Activated T-cell treated with anti-CD3 and anti-CD28 coated beads, Interleukin-2, amount 50 U/mL, for 24 hours (primary cell): Measurements from ENCODE around the gene ZNF567.
"Not testable (repeated sequence)": the region's sequence is repeated elsewhere in the genome, so short reads cannot be mapped to it uniquely, and the experiment has no call there.

Experiments used
- DNase-seq: peaks from one replicate; pipeline ENCODE4 v3.0.0-alpha.2; 2020
- H3K27ac Mint-ChIP-seq: 2 replicates; pipeline ENCODE4 v1.8.0; 2020; ENCODE audit warnings: mild to moderate bottlenecking, mixed read lengths
- H3K27me3 Mint-ChIP-seq: 2 replicates; pipeline ENCODE4 v1.8.0; 2020; ENCODE audit warnings: mixed read lengths
- H3K36me3 Mint-ChIP-seq: 2 replicates; pipeline ENCODE4 v1.8.0; 2020; ENCODE audit warnings: low read depth, mixed read lengths
- H3K4me1 Mint-ChIP-seq: 2 replicates; pipeline ENCODE4 v1.8.0; 2020; ENCODE audit warnings: low read depth, mixed read lengths
- H3K4me3 Mint-ChIP-seq: 2 replicates; pipeline ENCODE4 v1.8.0; 2020; ENCODE audit warnings: mild to moderate bottlenecking, moderate library complexity, mixed read lengths
- H3K9me3 Mint-ChIP-seq: 2 replicates; pipeline ENCODE4 v1.8.0; 2020; ENCODE audit warnings: mixed read lengths

The ZNF567 gene

DNA sequence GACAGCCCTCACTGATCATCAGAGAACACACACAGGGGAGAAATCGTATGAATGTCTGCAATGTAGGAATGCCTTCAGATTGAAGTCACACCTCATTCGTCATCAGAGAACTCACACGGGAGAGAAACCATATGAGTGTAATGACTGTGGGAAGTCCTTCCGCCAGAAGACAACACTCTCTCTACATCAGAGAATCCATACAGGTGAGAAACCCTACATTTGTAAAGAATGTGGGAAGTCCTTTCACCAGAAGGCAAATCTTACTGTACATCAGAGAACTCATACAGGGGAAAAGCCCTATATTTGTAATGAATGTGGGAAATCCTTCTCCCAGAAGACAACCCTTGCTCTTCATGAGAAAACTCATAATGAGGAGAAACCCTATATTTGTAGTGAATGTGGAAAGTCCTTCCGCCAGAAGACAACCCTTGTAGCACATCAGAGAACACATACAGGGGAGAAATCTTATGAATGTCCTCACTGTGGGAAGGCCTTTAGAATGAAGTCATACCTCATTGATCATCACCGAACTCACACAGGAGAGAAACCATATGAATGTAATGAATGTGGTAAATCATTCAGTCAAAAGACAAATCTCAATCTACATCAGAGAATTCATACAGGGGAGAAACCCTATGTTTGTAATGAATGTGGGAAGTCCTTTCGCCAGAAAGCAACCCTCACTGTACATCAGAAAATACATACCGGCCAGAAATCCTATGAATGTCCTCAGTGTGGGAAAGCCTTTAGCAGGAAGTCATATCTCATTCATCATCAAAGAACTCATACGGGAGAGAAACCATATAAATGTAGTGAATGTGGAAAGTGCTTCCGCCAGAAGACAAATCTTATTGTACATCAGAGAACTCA lies 32.5 kb downstream of the ZNF567 start:
- Mint-ChIP-seq H3K4me1 (no peaks in the 10 kb centered on the region), H3K4me3 (no peak overlapping the region), H3K27me3 (no peaks in the 10 kb centered on the region), H3K36me3 (peaks cover 87% of the 10 kb centered on the region), H3K27ac (no peak overlapping the region), H3K9me3 (peaks cover 49% of the 10 kb centered on the region)
- no peak for DNase-seq

DNA sequence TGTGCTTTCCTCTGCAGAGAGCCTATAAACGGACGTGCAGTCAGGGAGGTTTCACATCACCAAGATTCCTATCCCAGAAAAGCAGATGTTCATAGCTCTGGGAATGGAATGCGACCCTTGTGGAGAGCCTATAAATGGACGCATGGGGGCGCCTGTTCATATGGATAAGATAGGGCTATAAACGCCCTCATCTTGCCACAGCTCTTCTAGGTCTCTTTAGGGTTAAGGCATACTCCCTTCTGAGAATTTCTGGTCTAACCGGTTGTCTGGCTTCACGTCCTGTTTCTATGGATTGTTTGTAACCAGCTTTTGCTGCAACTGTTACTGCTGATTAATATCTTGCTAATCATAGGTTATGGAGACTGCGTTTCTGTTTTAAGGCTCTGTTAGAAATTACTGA lies 48.8 kb downstream of the ZNF567 start:
- H3K27ac Mint-ChIP-seq, DNase-seq, H3K4me1 Mint-ChIP-seq, H3K4me3 Mint-ChIP-seq, H3K27me3 Mint-ChIP-seq: not testable (repeated sequence)
- Mint-ChIP-seq H3K9me3 (peaks cover 69% of the 10 kb centered on the region), H3K36me3 (peaks cover 87% of the 10 kb centered on the region)

DNA sequence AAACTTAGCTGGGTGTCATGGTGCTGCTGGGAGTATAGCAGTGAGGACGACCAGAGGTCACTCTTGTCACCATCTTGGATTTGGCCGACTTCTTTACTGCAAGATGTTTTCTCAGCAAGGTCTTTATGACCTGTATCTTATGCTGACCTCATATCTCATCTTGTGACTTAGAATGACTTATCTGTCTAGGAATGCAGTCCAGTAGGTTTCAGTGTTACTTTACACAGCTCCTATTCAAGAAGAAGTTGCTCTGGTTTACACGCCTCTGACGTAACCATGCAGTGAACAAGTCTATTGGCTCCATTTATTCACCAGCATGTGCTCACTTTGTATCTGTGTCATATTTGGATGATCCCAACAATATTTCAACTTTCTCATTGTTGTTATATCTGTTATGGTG lies 58.5 kb downstream of the ZNF567 start:
- peaks cover 52% of the 10 kb centered on the region for H3K9me3 Mint-ChIP-seq
- H3K4me3 Mint-ChIP-seq, result no peak overlapping the region
- H3K27me3 Mint-ChIP-seq, result no peaks in the 10 kb centered on the region
- H3K4me1 Mint-ChIP-seq, result no peaks in the 10 kb centered on the region
- H3K27ac Mint-ChIP-seq, result no peak overlapping the region
- DNase-seq, result no peak
- H3K36me3 Mint-ChIP-seq, result peaks cover 93% of the 10 kb centered on the region

DNA sequence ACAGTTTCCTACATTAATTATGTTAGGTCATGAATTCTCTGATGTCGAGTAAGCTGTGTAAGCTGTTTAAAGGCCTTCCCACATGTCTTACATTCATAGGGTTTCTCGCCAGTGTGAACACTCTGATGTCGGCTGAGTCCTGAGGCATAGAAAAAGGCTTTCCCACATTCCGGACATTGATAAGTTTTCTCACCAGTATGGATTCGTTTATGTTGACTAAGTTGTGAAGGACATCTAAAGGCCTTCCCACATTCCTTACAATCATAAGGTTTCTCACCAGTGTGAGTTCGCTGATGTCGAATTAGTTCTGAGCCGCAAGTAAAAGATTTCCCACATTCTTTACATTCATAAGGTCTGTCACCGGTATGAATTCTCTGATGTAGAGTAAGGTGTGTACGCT lies 60.3 kb downstream of the ZNF567 start:
- Mint-ChIP-seq H3K4me3 (no peak overlapping the region), H3K4me1 (no peaks in the 10 kb centered on the region), H3K27me3 (no peaks in the 10 kb centered on the region), H3K27ac (no peak overlapping the region), H3K9me3 (peaks cover 57% of the 10 kb centered on the region), H3K36me3 (peaks cover 96% of the 10 kb centered on the region)
- no peak for DNase-seq

DNA sequence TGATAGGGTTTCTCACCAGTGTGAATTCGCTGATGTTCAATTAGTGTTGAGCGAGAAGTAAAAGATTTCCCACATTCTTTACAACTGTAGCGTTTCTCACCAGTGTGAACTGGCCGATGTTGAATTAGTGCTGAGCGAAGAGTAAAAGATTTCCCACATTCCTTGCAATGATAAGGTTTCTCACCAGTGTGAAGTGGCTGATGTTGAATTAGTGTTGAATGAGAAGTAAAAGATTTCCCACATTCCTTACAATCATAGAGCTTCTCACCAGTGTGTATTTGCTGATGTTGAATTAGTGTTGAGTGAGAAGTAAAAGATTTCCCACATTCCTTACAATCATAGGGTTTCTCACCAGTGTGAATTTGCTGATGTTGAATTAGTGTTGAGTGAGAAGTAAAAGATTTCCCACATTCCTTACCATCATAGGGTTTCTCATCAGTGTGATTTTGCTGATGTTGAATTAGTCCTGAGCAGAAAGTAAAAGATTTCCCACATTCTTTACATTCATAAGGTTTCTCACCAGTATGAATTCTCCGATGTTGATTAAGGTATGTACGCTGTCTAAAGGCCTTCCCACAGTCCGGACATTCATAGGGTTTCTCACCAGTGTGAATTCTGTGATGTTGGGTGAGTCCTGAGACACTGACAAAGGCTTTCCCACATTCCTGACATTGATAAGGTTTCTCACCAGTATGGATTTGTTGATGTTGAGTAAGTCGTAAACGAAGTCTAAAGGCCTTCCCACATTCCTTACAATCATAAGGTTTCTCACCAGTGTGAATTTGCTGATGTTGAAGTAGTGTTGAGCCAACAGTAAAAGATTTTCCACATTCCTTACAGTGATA lies 61.2 kb downstream of the ZNF567 start:
- Mint-ChIP-seq H3K27me3 (no peaks in the 10 kb centered on the region), H3K4me3 (no peak overlapping the region), H3K4me1 (no peaks in the 10 kb centered on the region), H3K9me3 (peaks cover 61% of the 10 kb centered on the region), H3K36me3 (peaks cover 98% of the 10 kb centered on the region), H3K27ac (no peak overlapping the region)
- no peak for DNase-seq

DNA sequence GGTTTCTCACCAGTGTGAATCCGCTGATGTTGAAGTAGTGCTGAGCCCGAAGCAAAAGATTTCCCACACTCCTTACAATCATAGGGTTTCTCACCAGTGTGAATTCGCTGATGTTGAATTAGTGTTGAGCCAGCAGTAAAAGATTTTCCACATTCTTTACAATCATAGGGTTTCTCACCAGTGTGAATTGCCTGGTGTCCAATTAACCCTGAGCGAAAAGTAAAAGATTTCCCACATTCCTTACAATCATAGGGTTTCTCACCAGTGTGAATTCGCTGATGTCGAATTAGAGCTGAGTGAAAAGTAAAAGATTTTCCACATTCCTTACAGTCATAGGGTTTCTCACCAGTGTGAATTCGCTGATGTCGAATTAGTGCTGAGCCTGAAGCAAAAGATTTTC lies 62.2 kb downstream of the ZNF567 start:
- H3K9me3 Mint-ChIP-seq, result peaks cover 67% of the 10 kb centered on the region

DNA sequence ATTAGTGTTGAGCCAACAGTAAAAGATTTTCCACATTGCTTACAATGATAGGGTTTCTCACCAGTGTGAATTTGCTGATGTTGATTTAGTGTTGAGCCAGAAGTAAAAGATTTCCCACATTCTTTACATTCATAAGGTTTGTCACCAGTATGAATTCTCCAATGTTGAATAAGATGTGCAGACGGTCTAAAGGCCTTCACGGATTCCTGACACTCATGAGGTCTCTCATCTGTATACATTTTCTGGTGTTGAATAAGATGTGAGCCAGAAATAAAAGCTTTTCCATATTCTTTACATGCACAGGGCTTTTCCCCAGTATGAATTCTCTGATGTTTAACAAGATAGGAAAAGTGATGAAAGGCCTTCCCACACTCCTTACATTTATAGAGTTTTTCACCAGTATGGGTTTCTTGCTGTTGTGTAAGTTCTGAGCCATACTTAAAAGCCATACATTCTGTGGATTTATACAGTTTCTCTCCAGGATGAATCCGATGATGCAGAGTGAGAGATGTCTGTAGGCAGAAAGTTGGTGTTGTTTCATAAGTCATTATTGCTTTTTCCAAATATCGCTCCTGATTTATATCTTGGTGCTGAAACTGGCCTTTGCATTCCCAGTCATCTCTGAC lies 62.8 kb downstream of the ZNF567 start:
- H3K27me3 Mint-ChIP-seq, result no peaks in the 10 kb centered on the region
- no peak for DNase-seq
- H3K36me3 Mint-ChIP-seq, result peaks cover 99% of the 10 kb centered on the region
- H3K27ac Mint-ChIP-seq, result no peak overlapping the region
- no peak overlapping the region for H3K4me3 Mint-ChIP-seq
- H3K9me3 Mint-ChIP-seq, result peaks cover 69% of the 10 kb centered on the region
- no peaks in the 10 kb centered on the region for H3K4me1 Mint-ChIP-seq

More for the DNA sequence above, 62.2 kb downstream of the ZNF567 start:
- H3K4me1 Mint-ChIP-seq, DNase-seq, H3K27ac Mint-ChIP-seq, H3K27me3 Mint-ChIP-seq, H3K4me3 Mint-ChIP-seq: not testable (repeated sequence)
- peaks cover 99% of the 10 kb centered on the region for H3K36me3 Mint-ChIP-seq
